HCT116 (cell line): Measurements from ENCODE around the gene FGF3. TPM values are rescaled to one million over a fixed set of nuclear protein-coding genes. Genes with fewer than 3 reads are reported as not detected.

Source experiments
- ATAC-seq: fragments of 200-7000 bp; cut with Tn5 transposase; 2 replicates; pipeline ENCODE4 v1.9.1; 2020; ENCODE audit warnings: mild to moderate bottlenecking, moderate library complexity
- BruUV-seq: library from RNA; stranded (reverse); fragments of 400-500 nt; replicated peaks from 2 replicates; lab custom pipeline; 2021; lab: Mats Ljungman, UMichigan
- CTCF ChIA-PET: fragments of 300-600 bp; sonication (Branson Sonifier 250); formaldehyde crosslinking; loops from one replicate; lab custom pipeline; 2021; ENCODE audit warnings: antibody characterized with exemption; lab: Charles Lee
- POLR2A ChIA-PET: fragments of 300-600, 350-600 bp; sonication (Branson Sonifier 250); formaldehyde crosslinking; loops from one replicate; lab custom pipeline; 2021; ENCODE audit warnings: antibody characterized with exemption; lab: Charles Lee
- RAD21 ChIA-PET, 2 experiments: fragments of 300-600 bp; sonication (Branson Sonifier 250); formaldehyde crosslinking; loops; one replicate each; lab custom pipeline; 2023; ENCODE audit warnings: low total read pairs in 2 of 2; ENCODE audit not compliant: uncharacterized antibody in 2 of 2, unreplicated experiment in 2 of 2, low non-redundant PET in 1 of 2; lab: Charles Lee
- DNase-seq: peaks from one replicate; pipeline ENCODE4 v3.0.0-alpha.2; 2010; ENCODE audit warnings: low read depth, low spot score
- H2AFZ ChIP-seq: fragments of 200-600 bp; shearing (Covaris generic), sonication (generic); 2 replicates; pipeline ENCODE4 v1.6.1; 2017; ENCODE audit warnings: low read depth, mixed run types, mixed read lengths, antibody characterized with exemption, low read length; ENCODE audit not compliant: poor library complexity, severe bottlenecking
- H3K27ac ChIP-seq: 2 replicates; pipeline ENCODE4 v1.5.1; 2012; ENCODE audit warnings: low read depth, low read length
- H3K27me3 ChIP-seq: fragments of 200-600 bp; sonication (generic); 2 replicates; pipeline ENCODE4 v1.6.1; 2016; ENCODE audit warnings: mixed run types, low read length, mixed read lengths; ENCODE audit not compliant: insufficient read depth
- H3K36me3 ChIP-seq, 2 experiments: fragments of 200-500 bp in 1 of 2; fragments of 200-600 bp in 1 of 2; sonication (Bioruptor generic) in 1 of 2; sonication (generic) in 1 of 2; 2 replicates each; pipeline versions ENCODE4 v1.5.1 to v1.6.1; 2014 to 2016; ENCODE audit warnings: low read length in 2 of 2, inconsistent platforms in 1 of 2, mixed read lengths in 1 of 2, mixed run types in 1 of 2; ENCODE audit not compliant: insufficient read depth in 2 of 2, control insufficient read depth in 1 of 2
- H3K4me1 ChIP-seq, 2 experiments: fragments of 200-600 bp in 1 of 2; sonication (generic) in 1 of 2; 2 replicates each; pipeline versions ENCODE4 v1.5.1 to v1.6.1; 2012 to 2017; ENCODE audit warnings: low read length in 2 of 2, inconsistent platforms in 1 of 2, mild to moderate bottlenecking in 1 of 2, mixed read lengths in 1 of 2, mixed run types in 1 of 2, moderate library complexity in 1 of 2; ENCODE audit not compliant: insufficient read depth in 2 of 2, control insufficient read depth in 1 of 2
- H3K4me2 ChIP-seq: fragments of 200-600 bp; sonication (generic); 2 replicates; pipeline ENCODE4 v1.6.1; 2017; ENCODE audit warnings: mixed run types, low read length, mixed read lengths
- H3K4me3 ChIP-seq, 2 experiments: fragments of 200-600 bp in 1 of 2; sonication (generic) in 1 of 2; replicated peaks in 1 of 2; 2 replicates each; pipeline ENCODE4 v1.5.1; 2011 to 2016; ENCODE audit warnings: low read length in 2 of 2, control low read depth in 1 of 2, low read depth in 1 of 2, mild to moderate bottlenecking in 1 of 2, mixed read lengths in 1 of 2, mixed run types in 1 of 2
- H3K79me2 ChIP-seq: fragments of 200-600 bp; sonication (generic); 2 replicates; pipeline ENCODE4 v1.6.1; 2017; ENCODE audit warnings: mild to moderate bottlenecking, mixed run types, low read length, moderate library complexity, mixed read lengths; ENCODE audit not compliant: insufficient read depth
- H3K9ac ChIP-seq: fragments of 200-600 bp; sonication (generic); 2 replicates; pipeline ENCODE4 v1.6.1; 2016; ENCODE audit warnings: low read length, mixed read lengths
- H3K9me2 ChIP-seq: fragments of 200-600 bp; sonication (generic), shearing (Covaris generic); 2 replicates; pipeline ENCODE4 v1.6.1; 2017; ENCODE audit warnings: mixed run types, mild to moderate bottlenecking, moderate library complexity; ENCODE audit not compliant: insufficient read depth
- H3K9me3 ChIP-seq, 2 experiments: fragments of 200-500 bp in 1 of 2; fragments of 200-600 bp in 1 of 2; sonication (Bioruptor generic) in 1 of 2; sonication (generic) in 1 of 2; 2 replicates each; pipeline ENCODE4 v1.6.1; 2014 to 2017; ENCODE audit warnings: low read length in 2 of 2, mixed read lengths in 2 of 2, inconsistent platforms in 1 of 2, low read depth in 1 of 2, mild to moderate bottlenecking in 1 of 2, mixed run types in 1 of 2, moderate library complexity in 1 of 2; ENCODE audit not compliant: control insufficient read depth in 1 of 2, insufficient read depth in 1 of 2
- H4K20me1 ChIP-seq: fragments of 200-600 bp; sonication (generic), shearing (Covaris generic); 2 replicates; pipeline ENCODE4 v1.6.1; 2017; ENCODE audit warnings: mixed run types, mild to moderate bottlenecking, moderate library complexity; ENCODE audit not compliant: insufficient read depth
- CBX3 ChIP-seq: IDR thresholded peaks from 2 replicates; pipeline ENCODE4 v1.6.1; 2012; ENCODE audit warnings: low read depth
- EGR1 ChIP-seq: IDR thresholded peaks from 2 replicates; pipeline ENCODE4 v1.6.1; 2012; ENCODE audit warnings: low read depth
- EZH2phosphoT487 ChIP-seq: fragments of 200-600 bp; IDR thresholded peaks from 2 replicates; pipeline ENCODE4 v1.6.1; 2018; ENCODE audit warnings: antibody characterized with exemption, borderline replicate concordance
- POLR2A ChIP-seq: IDR thresholded peaks from 2 replicates; pipeline ENCODE4 v1.7.0; 2011; ENCODE audit warnings: borderline replicate concordance; ENCODE audit not compliant: insufficient read depth, insufficient read length; ENCODE audit errors: extremely low read depth
- RAD21 ChIP-seq: IDR thresholded peaks from 2 replicates; pipeline ENCODE4 v1.6.1; 2012; ENCODE audit warnings: low read depth, mild to moderate bottlenecking
- SRF ChIP-seq: IDR thresholded peaks from 2 replicates; pipeline ENCODE4 v1.6.1; 2012; ENCODE audit warnings: low read depth
- TCF7L2 ChIP-seq: IDR thresholded peaks from 2 replicates; pipeline ENCODE4 v1.7.0; 2011; ENCODE audit warnings: borderline replicate concordance, inconsistent platforms; ENCODE audit not compliant: insufficient read depth, insufficient read length; ENCODE audit errors: extremely low read depth
- ZFX ChIP-seq: fragments of 450-650 bp; IDR thresholded peaks from 2 replicates; pipeline ENCODE4 v1.6.1; 2017
- ZNF274 ChIP-seq: fragments of 200-500 bp; sonication (Bioruptor generic); IDR thresholded peaks from 2 replicates; pipeline ENCODE4 v1.6.1; 2014; ENCODE audit warnings: mild to moderate bottlenecking, low read depth, low read length, inconsistent platforms
- intact Hi-C: fragments of 100-400 bp; cut with micrococcal nuclease; formaldehyde crosslinking; loops from 2 replicates; pipeline ENCODE4 v1.10.0; 2022
- total RNA-seq: library from RNA; stranded (reverse); gene quantifications from one replicate; pipeline ENCODE4 v1.2.1, GENCODE V29; 2021; ENCODE audit not compliant: unreplicated experiment
- TF ChIP-seq, protein P1 (sequence below): IDR thresholded peaks from 2 replicates; pipeline ENCODE4 v1.6.1; 2012; ENCODE audit warnings: low read depth
- TF ChIP-seq, protein P2 (sequence below): IDR thresholded peaks from 2 replicates; pipeline ENCODE4 v1.6.1; 2012
- TF ChIP-seq, protein P3 (sequence below): IDR thresholded peaks from 2 replicates; pipeline ENCODE4 v1.6.1; 2012

FGF3 gene
- total RNA-seq, 1 experiment from 2014 or later: not detected

DNA sequence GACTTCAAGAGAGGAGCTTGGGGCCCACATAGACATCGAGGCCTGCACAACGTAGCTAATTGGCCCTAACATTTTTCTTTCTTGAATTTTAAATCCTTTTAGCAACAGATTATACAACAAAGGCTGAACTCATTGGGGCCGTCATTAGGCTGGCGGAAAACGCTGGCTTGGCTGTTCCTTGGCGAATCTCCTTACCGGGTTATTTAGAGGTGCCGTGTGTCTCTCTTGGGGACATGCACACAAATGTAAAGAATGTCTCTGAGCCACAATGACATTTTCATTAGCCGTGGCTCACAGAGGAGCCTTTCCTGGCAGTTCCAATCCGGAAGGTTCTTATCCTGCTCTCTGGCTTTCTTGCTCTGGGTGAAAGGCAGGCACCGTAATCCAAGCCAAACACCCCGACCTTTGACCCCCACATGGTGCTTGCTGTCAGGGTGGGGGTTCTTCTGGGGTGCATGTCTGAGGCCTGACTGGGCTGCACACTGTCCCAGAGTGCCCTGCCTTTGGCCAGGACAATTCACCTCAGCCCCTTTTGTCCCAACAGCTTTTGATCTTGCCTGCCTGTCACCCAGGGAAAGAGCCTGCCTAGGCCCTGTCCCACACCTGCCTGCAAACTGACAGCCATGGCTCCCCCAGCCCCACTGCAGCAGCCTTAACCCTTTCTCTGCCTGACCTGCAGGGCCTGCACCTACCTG lies 9.2 kb upstream of the FGF3 start:
- Histone ChIP-seq H3K9me2 (no peaks in the 10 kb centered on the region), H4K20me1 (no peaks in the 10 kb centered on the region), H3K27ac (no peak overlapping the region), H2AFZ (no peak overlapping the region), H3K36me3 (no peaks in the 10 kb centered on the region), H3K27me3 (no peaks in the 10 kb centered on the region), H3K9ac (no peak overlapping the region), H3K9me3 (no peaks in the 10 kb centered on the region), H3K4me2 (no peak overlapping the region), H3K79me2 (no peaks in the 10 kb centered on the region), H3K4me1 (peaks cover 16 to 36% of the 10 kb centered on the region in 2 experiments), H3K4me3 (no peak overlapping the region)
- ATAC-seq (no peak), DNase-seq (no peak)
- POLR2A ChIA-PET: no interaction called here
- RAD21 ChIA-PET: no interaction called here
- intact Hi-C loops: no loop called here
- BruUV-seq: no TSS peak
- CTCF ChIA-PET: no interaction called here
- TF ChIP-seq EZH2phosphoT487 (no peak), SRF (no peak), ZFX (no peak), CBX3 (no peak), POLR2A (no peak), RAD21 (no peak), ZNF274 (no peak), TCF7L2 (no peak), EGR1 (no peak)
- TF ChIP-seq, protein P1, sequence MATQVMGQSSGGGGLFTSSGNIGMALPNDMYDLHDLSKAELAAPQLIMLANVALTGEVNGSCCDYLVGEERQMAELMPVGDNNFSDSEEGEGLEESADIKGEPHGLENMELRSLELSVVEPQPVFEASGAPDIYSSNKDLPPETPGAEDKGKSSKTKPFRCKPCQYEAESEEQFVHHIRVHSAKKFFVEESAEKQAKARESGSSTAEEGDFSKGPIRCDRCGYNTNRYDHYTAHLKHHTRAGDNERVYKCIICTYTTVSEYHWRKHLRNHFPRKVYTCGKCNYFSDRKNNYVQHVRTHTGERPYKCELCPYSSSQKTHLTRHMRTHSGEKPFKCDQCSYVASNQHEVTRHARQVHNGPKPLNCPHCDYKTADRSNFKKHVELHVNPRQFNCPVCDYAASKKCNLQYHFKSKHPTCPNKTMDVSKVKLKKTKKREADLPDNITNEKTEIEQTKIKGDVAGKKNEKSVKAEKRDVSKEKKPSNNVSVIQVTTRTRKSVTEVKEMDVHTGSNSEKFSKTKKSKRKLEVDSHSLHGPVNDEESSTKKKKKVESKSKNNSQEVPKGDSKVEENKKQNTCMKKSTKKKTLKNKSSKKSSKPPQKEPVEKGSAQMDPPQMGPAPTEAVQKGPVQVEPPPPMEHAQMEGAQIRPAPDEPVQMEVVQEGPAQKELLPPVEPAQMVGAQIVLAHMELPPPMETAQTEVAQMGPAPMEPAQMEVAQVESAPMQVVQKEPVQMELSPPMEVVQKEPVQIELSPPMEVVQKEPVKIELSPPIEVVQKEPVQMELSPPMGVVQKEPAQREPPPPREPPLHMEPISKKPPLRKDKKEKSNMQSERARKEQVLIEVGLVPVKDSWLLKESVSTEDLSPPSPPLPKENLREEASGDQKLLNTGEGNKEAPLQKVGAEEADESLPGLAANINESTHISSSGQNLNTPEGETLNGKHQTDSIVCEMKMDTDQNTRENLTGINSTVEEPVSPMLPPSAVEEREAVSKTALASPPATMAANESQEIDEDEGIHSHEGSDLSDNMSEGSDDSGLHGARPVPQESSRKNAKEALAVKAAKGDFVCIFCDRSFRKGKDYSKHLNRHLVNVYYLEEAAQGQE: no peak
- TF ChIP-seq, protein P2, sequence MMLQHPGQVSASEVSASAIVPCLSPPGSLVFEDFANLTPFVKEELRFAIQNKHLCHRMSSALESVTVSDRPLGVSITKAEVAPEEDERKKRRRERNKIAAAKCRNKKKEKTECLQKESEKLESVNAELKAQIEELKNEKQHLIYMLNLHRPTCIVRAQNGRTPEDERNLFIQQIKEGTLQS: no peak
- TF ChIP-seq, protein P3, sequence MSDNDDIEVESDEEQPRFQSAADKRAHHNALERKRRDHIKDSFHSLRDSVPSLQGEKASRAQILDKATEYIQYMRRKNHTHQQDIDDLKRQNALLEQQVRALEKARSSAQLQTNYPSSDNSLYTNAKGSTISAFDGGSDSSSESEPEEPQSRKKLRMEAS: no peak
